Measurements from ENCODE around the gene SLC6A11.

GRCh38 chr3:10901296-10901945 is 85.4 kb downstream of the SLC6A11 start:
- TF ChIP-seq ZBTB33 (CRISPR knock-in tag; IDR thresholded peaks at IDR 0.05) (no peak), ZNF549 (CRISPR knock-in tag; IDR thresholded peaks at IDR 0.05) (no peak), NFYC (CRISPR knock-in tag; IDR thresholded peaks at IDR 0.05) (no peak), TBP (CRISPR knock-in tag; IDR thresholded peaks at IDR 0.05) (no peak), ELF4 (CRISPR knock-in tag; IDR thresholded peaks at IDR 0.05; ENCODE audit: borderline replicate concordance) (no peak), MAZ (IDR thresholded peaks at IDR 0.05; ENCODE audit: borderline replicate concordance, low read depth, low read length) (no peak), MAZ (CRISPR knock-in tag; IDR thresholded peaks at IDR 0.05; ENCODE audit: low read depth) (no peak)

Measured in HepG2 (cell line).